B cell (primary cell): ENCODE data around the gene CNTNAP2. TPM values are rescaled to one million over a fixed set of nuclear protein-coding genes. Genes with fewer than 3 reads are reported as not detected.

Experiments
- ATAC-seq: fragments of 200-7000 bp; cut with Tn5 transposase; one replicate; pipeline ENCODE4 v1.10.0; 2021; ENCODE audit warnings: low read depth, mild to moderate bottlenecking, moderate number of reproducible peaks, moderate library complexity
- CTCF ChIA-PET: fragments of 350-600 bp; sonication (Branson Sonifier 250); formaldehyde crosslinking; loops from one replicate; lab custom pipeline; 2021; ENCODE audit warnings: antibody characterized with exemption, inconsistent platforms; lab: Charles Lee
- POLR2A ChIA-PET: fragments of 350-600 bp; sonication (Branson Sonifier 250); formaldehyde crosslinking; loops from one replicate; lab custom pipeline; 2021; ENCODE audit warnings: antibody characterized with exemption; lab: Charles Lee
- DNase-seq: peaks from one replicate; pipeline ENCODE4 v3.0.0; 2013
- H2AFZ ChIP-seq: 2 replicates; pipeline ENCODE4 v1.6.1; 2012; ENCODE audit warnings: mild to moderate bottlenecking, low read depth, low read length; ENCODE audit not compliant: insufficient read depth, poor library complexity, severe bottlenecking
- H3K27ac ChIP-seq, 2 donors: 1 replicate in 1 of 2; 2 replicates in 1 of 2; pipeline ENCODE4 v1.5.1; 2012 to 2013; ENCODE audit warnings: low read length in 2 of 2, mild to moderate bottlenecking in 2 of 2, moderate library complexity in 1 of 2
- H3K27me3 ChIP-seq, 4 experiments: fragments of 200-600 bp in 1 of 4; sonication (generic) in 1 of 4; replicated peaks in 1 of 4; 1 replicate in 2 of 4; 2 replicates in 2 of 4; pipeline versions ENCODE4 v1.6.1 to v1.7.0; 2013 to 2016; ENCODE audit warnings: low read length in 3 of 4, mild to moderate bottlenecking in 2 of 4, mixed read lengths in 1 of 4, moderate library complexity in 1 of 4; ENCODE audit not compliant: insufficient read depth in 4 of 4, control insufficient read depth in 3 of 4; ENCODE audit errors: control extremely low read depth in 1 of 4
- H3K36me3 ChIP-seq, 2 experiments: replicated peaks in 1 of 2; 1 replicate in 1 of 2; 2 replicates in 1 of 2; pipeline versions ENCODE4 v1.6.1 to v1.7.1; 2013; ENCODE audit warnings: low read length in 1 of 2; ENCODE audit not compliant: insufficient read depth in 2 of 2, control insufficient read depth in 1 of 2; ENCODE audit errors: control extremely low read depth in 1 of 2, extremely low read depth in 1 of 2
- H3K4me1 ChIP-seq, 2 donors: fragments of 200-600 bp in 1 of 2; sonication (generic) in 1 of 2; 1 replicate in 1 of 2; 2 replicates in 1 of 2; pipeline versions ENCODE4 v1.5.1 to v1.6.1; 2013 to 2017; ENCODE audit warnings: low read length in 2 of 2; ENCODE audit not compliant: control insufficient read depth in 2 of 2, insufficient read depth in 2 of 2
- H3K4me2 ChIP-seq: replicated peaks from 2 replicates; pipeline ENCODE3; 2012; ENCODE audit warnings: mild to moderate bottlenecking, low read depth, low read length; ENCODE audit not compliant: poor library complexity, severe bottlenecking
- H3K4me3 ChIP-seq, 5 experiments: fragments of 200-600 bp in 1 of 5; sonication (generic) in 1 of 5; 1 replicate in 3 of 5; 2 replicates in 2 of 5; pipeline versions ENCODE4 v1.5.1 to v1.7.0; 2011 to 2016; ENCODE audit warnings: low read length in 4 of 5, mild to moderate bottlenecking in 4 of 5, low read depth in 2 of 5, control low read depth in 1 of 5, moderate library complexity in 1 of 5; ENCODE audit not compliant: insufficient read depth in 1 of 5; ENCODE audit errors: control extremely low read depth in 1 of 5, extremely low read depth in 1 of 5
- H3K79me2 ChIP-seq: fragments of 200-600 bp; sonication (generic); one replicate; pipeline ENCODE4 v1.6.0; 2016; ENCODE audit warnings: low read length; ENCODE audit not compliant: control insufficient read depth, insufficient read depth
- H3K9ac ChIP-seq: fragments of 200-600 bp; sonication (generic); 2 replicates; pipeline ENCODE4 v1.6.1; 2017; ENCODE audit warnings: mild to moderate bottlenecking, low read length, moderate library complexity
- H3K9me3 ChIP-seq, 3 donors: one replicate each; pipeline versions ENCODE4 v1.6.1 to v1.7.1; 2013; ENCODE audit warnings: low read length in 2 of 3; ENCODE audit not compliant: control insufficient read depth in 2 of 3, insufficient read depth in 1 of 3; ENCODE audit errors: control extremely low read depth in 1 of 3
- H4K20me1 ChIP-seq: 2 replicates; pipeline ENCODE4 v1.6.0; 2012; ENCODE audit warnings: mild to moderate bottlenecking, low read length; ENCODE audit not compliant: insufficient read depth, control insufficient read depth, poor library complexity, severe bottlenecking
- H3K27ac Mint-ChIP-seq: one replicate; pipeline ENCODE4 v1.8.0; 2021; ENCODE audit warnings: mixed read lengths
- H3K27me3 Mint-ChIP-seq: one replicate; pipeline ENCODE4 v1.8.0; 2021; ENCODE audit warnings: mixed read lengths
- H3K4me1 Mint-ChIP-seq: one replicate; pipeline ENCODE4 v1.8.0; 2021; ENCODE audit warnings: mixed read lengths
- H3K4me3 Mint-ChIP-seq: one replicate; pipeline ENCODE4 v1.8.0; 2021; ENCODE audit warnings: mixed read lengths
- H3K9me3 Mint-ChIP-seq: one replicate; pipeline ENCODE4 v1.8.0; 2022; ENCODE audit warnings: mixed read lengths; ENCODE audit not compliant: insufficient read depth
- EZH2 ChIP-seq: IDR thresholded peaks from 2 replicates; pipeline ENCODE4 v1.6.1; 2012; ENCODE audit warnings: borderline replicate concordance, low read depth, mild to moderate bottlenecking, moderate library complexity, low read length; ENCODE audit not compliant: insufficient read depth, poor library complexity, severe bottlenecking
- WGBS: methylation state at CpG from one replicate; pipeline ENCODE4 v1.1.5; 2013; ENCODE audit warnings: missing lambda C conversion rate; ENCODE audit not compliant: insufficient coverage; 5-methylcytosine and 5-hydroxymethylcytosine counted together
- intact Hi-C: fragments of 100-400 bp; cut with micrococcal nuclease; formaldehyde crosslinking; loops from one replicate; pipeline ENCODE4 v1.10.0; 2022
- polyA plus RNA-seq: library from polyadenylated mRNA; depleted of rRNA; stranded (reverse); fragments of >200 nt; gene quantifications from 2 replicates; pipeline ENCODE4 v1.2.3, GENCODE V29; 2012
- total RNA-seq, 2 donors: library from RNA; stranded (reverse); fragments of 120-200 nt in 1 of 2; gene quantifications; 1 replicate in 1 of 2; 2 replicates in 1 of 2; pipeline versions ENCODE4 v1.2.3 to v1.2.4, GENCODE V29; 2013 to 2022
- TF ChIP-seq, protein P1 (sequence below): fragments of 200-600 bp; IDR thresholded peaks from one replicate; pipeline ENCODE4 v1.8.0; 2022; ENCODE audit warnings: antibody characterized with exemption, mild to moderate bottlenecking

CNTNAP2 gene
- total and polyA plus RNA-seq, 2 donors (not counting 1 experiment from before 2014, with no cell fraction given): 7.4 to 16.6 TPM

DNA sequence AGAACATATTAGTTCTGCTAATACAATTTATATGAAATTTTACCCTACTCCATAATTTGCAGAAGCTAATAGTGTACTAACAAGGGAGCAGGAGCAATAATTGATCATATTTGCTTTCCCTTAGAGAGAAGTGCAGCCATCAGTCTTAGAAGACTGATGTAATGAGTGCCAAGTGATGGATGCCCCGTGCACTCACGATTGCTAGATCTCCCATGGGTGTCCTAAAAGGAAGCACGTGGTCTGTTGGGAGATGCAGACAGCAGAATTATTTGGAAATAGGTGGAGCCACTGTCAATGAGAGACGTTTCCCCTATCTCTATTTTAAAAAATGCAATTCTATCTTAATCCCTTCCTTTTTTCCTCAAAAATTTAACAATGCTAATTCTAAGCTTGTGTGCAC is 1701.7 kb downstream of the CNTNAP2 start:
- intact Hi-C loops: no loop called here
- Histone ChIP-seq H3K79me2 (no peaks in the 10 kb centered on the region), H4K20me1 (no peaks in the 10 kb centered on the region), H3K9me3 (no peaks in the 10 kb centered on the region), H3K4me2 (no peak overlapping the region), H2AFZ (no peak overlapping the region), H3K4me3 (no peak overlapping the region), H3K9ac (no peak overlapping the region), H3K27ac (no peak overlapping the region), H3K4me1 (no peaks in the 10 kb centered on the region), H3K27me3 (no peaks in the 10 kb centered on the region), H3K36me3 (no peaks in the 10 kb centered on the region)
- H3K4me3 Mint-ChIP-seq: no peak overlapping the region
- H3K27ac Mint-ChIP-seq: no peak overlapping the region
- H3K4me1 Mint-ChIP-seq: no peaks in the 10 kb centered on the region
- CTCF ChIA-PET: no interaction called here
- TF ChIP-seq EZH2: no peak
- TF ChIP-seq, protein P1, sequence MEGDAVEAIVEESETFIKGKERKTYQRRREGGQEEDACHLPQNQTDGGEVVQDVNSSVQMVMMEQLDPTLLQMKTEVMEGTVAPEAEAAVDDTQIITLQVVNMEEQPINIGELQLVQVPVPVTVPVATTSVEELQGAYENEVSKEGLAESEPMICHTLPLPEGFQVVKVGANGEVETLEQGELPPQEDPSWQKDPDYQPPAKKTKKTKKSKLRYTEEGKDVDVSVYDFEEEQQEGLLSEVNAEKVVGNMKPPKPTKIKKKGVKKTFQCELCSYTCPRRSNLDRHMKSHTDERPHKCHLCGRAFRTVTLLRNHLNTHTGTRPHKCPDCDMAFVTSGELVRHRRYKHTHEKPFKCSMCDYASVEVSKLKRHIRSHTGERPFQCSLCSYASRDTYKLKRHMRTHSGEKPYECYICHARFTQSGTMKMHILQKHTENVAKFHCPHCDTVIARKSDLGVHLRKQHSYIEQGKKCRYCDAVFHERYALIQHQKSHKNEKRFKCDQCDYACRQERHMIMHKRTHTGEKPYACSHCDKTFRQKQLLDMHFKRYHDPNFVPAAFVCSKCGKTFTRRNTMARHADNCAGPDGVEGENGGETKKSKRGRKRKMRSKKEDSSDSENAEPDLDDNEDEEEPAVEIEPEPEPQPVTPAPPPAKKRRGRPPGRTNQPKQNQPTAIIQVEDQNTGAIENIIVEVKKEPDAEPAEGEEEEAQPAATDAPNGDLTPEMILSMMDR: no peak
- 89% methylated on average over 2 of the region's 4 CpGs for WGBS
- no peak for DNase-seq
- H3K9me3 Mint-ChIP-seq: no peaks in the 10 kb centered on the region
- no peaks in the 10 kb centered on the region for H3K27me3 Mint-ChIP-seq
- POLR2A ChIA-PET: no interaction called here
- ATAC-seq: no peak

DNA sequence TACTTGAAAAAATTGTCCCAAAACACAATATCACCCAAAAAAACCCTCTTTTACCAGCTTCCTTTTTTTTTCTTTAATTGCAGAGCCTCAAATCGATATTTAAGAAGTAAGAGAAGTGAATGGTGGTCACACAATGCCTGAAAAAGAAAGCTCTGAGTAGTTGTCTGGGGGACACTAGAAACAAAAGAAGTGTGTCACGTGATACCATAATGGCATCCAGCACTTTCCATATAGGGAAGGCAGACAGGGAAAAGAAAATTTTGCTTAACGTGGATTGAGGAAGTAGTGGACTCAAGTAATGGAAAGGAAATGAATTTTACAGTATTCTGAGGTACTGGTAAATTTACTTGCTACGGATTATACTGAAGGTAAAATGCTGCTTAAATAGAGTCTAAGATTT is 1708.1 kb downstream of the CNTNAP2 start:
- H3K27me3 ChIP-seq: no peaks in the 10 kb centered on the region
- TF ChIP-seq EZH2: no peak
- TF ChIP-seq, protein P1: no peak
- Mint-ChIP-seq H3K27me3 (no peaks in the 10 kb centered on the region), H3K27ac (no peak overlapping the region), H3K9me3 (peaks cover 4% of the 10 kb centered on the region), H3K4me1 (no peaks in the 10 kb centered on the region), H3K4me3 (no peak overlapping the region)
- no peak for ATAC-seq
- intact Hi-C loops: no loop called here
- no peak overlapping the region for H3K9ac ChIP-seq
- ChIA-PET POLR2A (no interaction called here), CTCF (interaction anchor here (0.6 kb wide), 1 partner anchor 9 kb away, joined by 4 read pairs; no protein-coding TSS in a partner anchor)
- no peaks in the 10 kb centered on the region for H4K20me1 ChIP-seq
- H3K4me2 ChIP-seq: no peak overlapping the region
- no peaks in the 10 kb centered on the region for H3K36me3 ChIP-seq
- H3K4me1 ChIP-seq: no peaks in the 10 kb centered on the region
- no peaks in the 10 kb centered on the region for H3K79me2 ChIP-seq
- WGBS: no CpG with 5 or more reads among the region's 4 CpGs
- no peak overlapping the region for H2AFZ ChIP-seq
- H3K9me3 ChIP-seq: no peaks in the 10 kb centered on the region
- no peak overlapping the region for H3K27ac ChIP-seq
- no peak for DNase-seq
- no peak overlapping the region for H3K4me3 ChIP-seq
